ENCODE data around the gene FAM78B. TPM values are rescaled to one million over a fixed set of nuclear protein-coding genes. Genes with fewer than 3 reads are reported as not detected.

The FAM78B gene
- total RNA-seq, 2 donors from 2014 or later = 0.79 to 0.90 TPM

- H3K27me3 Mint-ChIP-seq (ENCODE audit: low read depth) = peaks cover 6% of the 10 kb centered on the region
- DNase-seq = no peak
- peaks cover 0 to 3% of the 10 kb centered on the region in 2 donors for H3K9me3 Mint-ChIP-seq
- H3K4me1 Mint-ChIP-seq (ENCODE audit: low read depth) = no peaks in the 10 kb centered on the region
- H3K4me3 Mint-ChIP-seq = no peak overlapping the region
- no peak overlapping the region for H3K27ac Mint-ChIP-seq
- no peaks in the 10 kb centered on the region for H3K36me3 Mint-ChIP-seq (ENCODE audit: insufficient read depth in 2 of 2)
- ATAC-seq (replicated peaks in 1 of 2) = no peak
Observed at GRCh38 chr1:166153525-166154314, 13.1 kb downstream of the FAM78B start.

GRCh38 chr1:166152978-166153377 lies 13.8 kb downstream of the FAM78B start:
- no peak overlapping the region for H3K4me3 Mint-ChIP-seq
- H3K27ac Mint-ChIP-seq = no peak overlapping the region
- H3K4me1 Mint-ChIP-seq (ENCODE audit: low read depth) = no peaks in the 10 kb centered on the region
- H3K9me3 Mint-ChIP-seq = peaks cover 2 to 3% of the 10 kb centered on the region in 2 donors
- H3K27me3 Mint-ChIP-seq (ENCODE audit: low read depth) = peaks cover 6% of the 10 kb centered on the region
- DNase-seq (no peak), ATAC-seq (replicated peaks in 1 of 2) (no peak)
- no peaks in the 10 kb centered on the region for H3K36me3 Mint-ChIP-seq (ENCODE audit: insufficient read depth in 2 of 2)

GRCh38 chr1:166151804-166152203 lies 15.0 kb downstream of the FAM78B start:
- Mint-ChIP-seq H3K27me3 (ENCODE audit: low read depth) (peaks cover 6% of the 10 kb centered on the region), H3K9me3 (peaks cover 2 to 3% of the 10 kb centered on the region in 2 donors), H3K36me3 (ENCODE audit: insufficient read depth in 2 of 2) (no peaks in the 10 kb centered on the region), H3K4me3 (no peak overlapping the region), H3K4me1 (ENCODE audit: low read depth) (no peaks in the 10 kb centered on the region), H3K27ac (no peak overlapping the region)
- DNase-seq = no peak
- ATAC-seq (replicated peaks in 1 of 2) = no peak

- no peaks in the 10 kb centered on the region for H3K4me1 Mint-ChIP-seq (ENCODE audit: low read depth)
- no peak for ATAC-seq (replicated peaks in 1 of 2)
- H3K36me3 Mint-ChIP-seq (ENCODE audit: insufficient read depth in 2 of 2) = no peaks in the 10 kb centered on the region
- H3K27me3 Mint-ChIP-seq (ENCODE audit: low read depth) = no peaks in the 10 kb centered on the region
- H3K4me3 Mint-ChIP-seq = no peak overlapping the region
- no peak overlapping the region for H3K27ac Mint-ChIP-seq
- peaks cover 0 to 2% of the 10 kb centered on the region in 2 donors for H3K9me3 Mint-ChIP-seq
- DNase-seq = no peak
Observed at GRCh38 chr1:166145499-166145898, 21.3 kb downstream of the FAM78B start.

- no peak for DNase-seq
- Mint-ChIP-seq H3K27ac (no peak overlapping the region), H3K4me1 (ENCODE audit: low read depth) (no peaks in the 10 kb centered on the region), H3K4me3 (no peak overlapping the region), H3K9me3 (no peaks in the 10 kb centered on the region), H3K27me3 (ENCODE audit: low read depth) (no peaks in the 10 kb centered on the region), H3K36me3 (ENCODE audit: insufficient read depth in 2 of 2) (no peaks in the 10 kb centered on the region)
- no peak for ATAC-seq (replicated peaks in 1 of 2)
Observed at GRCh38 chr1:166141969-166142368, 24.8 kb downstream of the FAM78B start.

GRCh38 chr1:166140251-166140650 lies 26.6 kb downstream of the FAM78B start:
- DNase-seq = no peak
- Mint-ChIP-seq H3K27ac (no peak overlapping the region), H3K36me3 (ENCODE audit: insufficient read depth in 2 of 2) (no peaks in the 10 kb centered on the region), H3K4me3 (no peak overlapping the region), H3K9me3 (no peaks in the 10 kb centered on the region), H3K4me1 (ENCODE audit: low read depth) (no peaks in the 10 kb centered on the region), H3K27me3 (ENCODE audit: low read depth) (peaks cover 2% of the 10 kb centered on the region)
- no peak for ATAC-seq (replicated peaks in 1 of 2)

- Mint-ChIP-seq H3K36me3 (ENCODE audit: insufficient read depth in 2 of 2) (no peaks in the 10 kb centered on the region), H3K4me3 (no peak overlapping the region), H3K9me3 (no peaks in the 10 kb centered on the region), H3K27me3 (ENCODE audit: low read depth) (peaks cover 4% of the 10 kb centered on the region), H3K4me1 (ENCODE audit: low read depth) (no peaks in the 10 kb centered on the region), H3K27ac (no peak overlapping the region)
- no peak for ATAC-seq (replicated peaks in 1 of 2)
- no peak for DNase-seq
Observed at GRCh38 chr1:166139735-166140134, 27.1 kb downstream of the FAM78B start.

- Mint-ChIP-seq H3K27ac (no peak overlapping the region), H3K36me3 (ENCODE audit: insufficient read depth in 2 of 2) (no peaks in the 10 kb centered on the region), H3K4me1 (ENCODE audit: low read depth) (no peaks in the 10 kb centered on the region), H3K4me3 (no peak overlapping the region), H3K9me3 (no peaks in the 10 kb centered on the region), H3K27me3 (ENCODE audit: low read depth) (peaks cover 4% of the 10 kb centered on the region)
- DNase-seq (no peak), ATAC-seq (replicated peaks in 1 of 2) (no peak)
Observed at GRCh38 chr1:166136699-166137401, 30.0 kb downstream of the FAM78B start.

- no peak overlapping the region for H3K4me3 Mint-ChIP-seq
- ATAC-seq (replicated peaks in 1 of 2) (no peak), DNase-seq (no peak)
- peaks cover 4% of the 10 kb centered on the region for H3K27me3 Mint-ChIP-seq (ENCODE audit: low read depth)
- H3K4me1 Mint-ChIP-seq (ENCODE audit: low read depth) = no peaks in the 10 kb centered on the region
- H3K27ac Mint-ChIP-seq = no peak overlapping the region
- H3K9me3 Mint-ChIP-seq = no peaks in the 10 kb centered on the region
- no peaks in the 10 kb centered on the region for H3K36me3 Mint-ChIP-seq (ENCODE audit: insufficient read depth in 2 of 2)
Observed at GRCh38 chr1:166136222-166136621, 30.6 kb downstream of the FAM78B start.

GRCh38 chr1:166133857-166134256 lies 32.9 kb downstream of the FAM78B start:
- DNase-seq = no peak
- Mint-ChIP-seq H3K9me3 (no peaks in the 10 kb centered on the region), H3K4me1 (ENCODE audit: low read depth) (no peaks in the 10 kb centered on the region), H3K27ac (no peak overlapping the region), H3K4me3 (no peak overlapping the region), H3K36me3 (ENCODE audit: insufficient read depth in 2 of 2) (no peaks in the 10 kb centered on the region), H3K27me3 (ENCODE audit: low read depth) (peaks cover 14% of the 10 kb centered on the region)
- ATAC-seq (replicated peaks in 1 of 2) = no peak

- Mint-ChIP-seq H3K27me3 (ENCODE audit: low read depth) (peaks cover 14% of the 10 kb centered on the region), H3K36me3 (ENCODE audit: insufficient read depth in 2 of 2) (no peaks in the 10 kb centered on the region), H3K4me3 (no peak overlapping the region), H3K4me1 (ENCODE audit: low read depth) (no peaks in the 10 kb centered on the region), H3K9me3 (no peaks in the 10 kb centered on the region), H3K27ac (no peak overlapping the region)
- no peak for ATAC-seq (replicated peaks in 1 of 2)
- no peak for DNase-seq
Observed at GRCh38 chr1:166133276-166133841, 33.4 kb downstream of the FAM78B start.

- Mint-ChIP-seq H3K4me1 (ENCODE audit: low read depth) (no peaks in the 10 kb centered on the region), H3K27me3 (ENCODE audit: low read depth) (peaks cover 14% of the 10 kb centered on the region), H3K36me3 (ENCODE audit: insufficient read depth in 2 of 2) (no peaks in the 10 kb centered on the region), H3K4me3 (no peak overlapping the region), H3K27ac (no peak overlapping the region), H3K9me3 (no peaks in the 10 kb centered on the region)
- DNase-seq = no peak
- no peak for ATAC-seq (replicated peaks in 1 of 2)
Observed at GRCh38 chr1:166132496-166132895, 34.3 kb downstream of the FAM78B start.

GRCh38 chr1:166129006-166129405 lies 37.8 kb downstream of the FAM78B start:
- ATAC-seq (replicated peaks in 1 of 2) (no peak), DNase-seq (no peak)
- Mint-ChIP-seq H3K4me3 (no peak overlapping the region), H3K9me3 (no peaks in the 10 kb centered on the region), H3K27me3 (ENCODE audit: low read depth) (peaks cover 10% of the 10 kb centered on the region), H3K36me3 (ENCODE audit: insufficient read depth in 2 of 2) (no peaks in the 10 kb centered on the region), H3K4me1 (ENCODE audit: low read depth) (no peaks in the 10 kb centered on the region), H3K27ac (no peak overlapping the region)

All from activated T-cell treated with anti-CD3 and anti-CD28 coated beads, Interleukin-2, amount 50 U/mL, for 72 hours (primary cell).